GM18873 (cell line): ENCODE measurements around the gene NR1I3.

ENCODE experiments used
- ATAC-seq: cut with Tn5 transposase; IDR thresholded peaks from one replicate; pipeline ENCODE4 v1.9.1; 2021; ENCODE audit warnings: mild to moderate bottlenecking, moderate library complexity, moderate number of reproducible peaks; ENCODE audit not compliant: unreplicated experiment, low FRiP score

NR1I3 gene

DNA sequence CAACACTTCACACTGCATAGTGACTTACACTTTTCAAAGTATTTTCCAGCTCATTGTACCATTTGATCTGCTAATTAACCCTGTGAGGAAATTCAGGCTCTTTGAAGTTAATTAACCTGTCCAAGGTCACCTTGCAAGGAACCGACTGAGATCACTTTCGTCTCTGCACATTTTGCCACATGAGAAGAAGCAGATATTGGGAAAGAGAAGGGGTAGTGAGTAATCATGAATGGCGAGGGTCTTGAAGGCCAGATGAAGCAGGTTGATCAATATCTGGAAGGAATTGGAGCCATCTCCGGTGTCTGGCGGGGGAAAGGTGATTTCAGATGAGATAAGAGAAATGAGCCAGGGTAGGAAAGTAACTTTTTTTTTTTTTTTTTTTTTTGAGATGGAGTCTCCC, 18.0 kb downstream of the NR1I3 start:
- no peak for ATAC-seq

DNA sequence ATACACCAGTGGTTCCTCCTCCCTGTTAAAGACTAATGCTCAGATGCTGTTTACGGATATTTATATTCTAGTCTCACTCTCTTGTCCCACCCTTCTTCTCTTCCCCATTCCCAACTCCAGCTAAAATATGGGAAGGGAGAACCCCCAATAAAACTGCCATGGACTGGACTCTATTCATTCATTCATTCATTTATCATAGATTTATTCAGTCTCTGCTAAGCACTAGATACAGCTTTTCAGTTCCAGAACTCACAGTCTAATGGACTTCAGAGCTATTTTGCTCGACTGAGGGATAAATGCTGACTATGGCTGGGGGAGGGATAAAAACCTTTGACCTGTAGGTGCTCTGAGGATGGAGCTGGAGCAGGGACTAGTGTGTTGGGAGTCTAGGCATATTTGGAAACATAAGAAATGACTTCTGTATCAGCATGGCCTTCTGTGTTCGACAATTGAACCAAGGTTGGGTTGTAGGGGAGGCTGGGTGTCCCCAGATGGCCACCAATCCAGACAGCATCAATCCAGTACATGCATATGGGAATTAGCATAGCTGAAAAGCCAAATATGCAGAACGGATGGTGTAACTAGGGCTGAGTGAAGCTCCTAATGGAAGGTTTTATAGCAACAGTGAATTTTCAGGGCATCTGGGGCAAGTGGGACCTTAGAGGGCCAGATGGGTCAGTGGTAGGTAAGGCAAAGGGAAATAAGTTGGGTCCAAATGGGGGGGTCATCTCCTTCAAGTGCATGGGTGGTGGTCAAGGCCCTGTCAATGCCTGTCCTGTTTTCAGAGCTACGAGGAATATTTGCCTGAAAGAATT, 18.7 kb downstream of the NR1I3 start:
- ATAC-seq = no peak

DNA sequence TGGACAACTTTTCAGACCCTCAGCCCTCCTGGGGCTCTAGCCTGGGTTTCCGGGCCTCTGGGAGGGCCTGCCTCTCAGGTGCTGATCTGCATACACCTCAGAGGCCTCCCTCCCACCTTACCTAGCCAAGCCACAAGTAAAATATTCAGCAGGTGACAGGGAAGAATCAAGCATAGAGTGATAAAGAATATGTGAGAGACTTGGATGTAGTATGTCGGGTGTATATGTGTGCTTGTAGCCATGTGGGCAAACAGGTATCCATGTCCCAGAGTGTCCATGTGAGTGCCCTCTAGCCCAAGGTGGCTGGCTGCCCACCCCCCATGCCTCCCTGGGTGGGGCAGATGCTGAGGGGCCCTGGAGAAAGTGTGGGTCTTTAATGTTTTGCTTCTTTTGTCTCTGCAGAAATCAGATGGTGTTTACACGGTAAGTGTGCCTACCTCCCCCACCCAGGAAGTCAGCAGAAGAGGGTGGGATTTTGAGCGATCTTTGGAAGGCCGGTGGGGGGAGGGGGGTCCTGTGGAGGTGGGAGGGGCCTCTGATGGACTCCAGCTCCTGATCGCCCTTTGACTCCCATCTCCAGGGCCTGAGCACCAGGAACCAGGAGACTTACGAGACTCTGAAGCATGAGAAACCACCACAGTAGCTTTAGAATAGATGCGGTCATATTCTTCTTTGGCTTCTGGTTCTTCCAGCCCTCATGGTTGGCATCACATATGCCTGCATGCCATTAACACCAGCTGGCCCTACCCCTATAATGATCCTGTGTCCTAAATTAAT, 19.5 kb downstream of the NR1I3 start:
- no peak for ATAC-seq

DNA sequence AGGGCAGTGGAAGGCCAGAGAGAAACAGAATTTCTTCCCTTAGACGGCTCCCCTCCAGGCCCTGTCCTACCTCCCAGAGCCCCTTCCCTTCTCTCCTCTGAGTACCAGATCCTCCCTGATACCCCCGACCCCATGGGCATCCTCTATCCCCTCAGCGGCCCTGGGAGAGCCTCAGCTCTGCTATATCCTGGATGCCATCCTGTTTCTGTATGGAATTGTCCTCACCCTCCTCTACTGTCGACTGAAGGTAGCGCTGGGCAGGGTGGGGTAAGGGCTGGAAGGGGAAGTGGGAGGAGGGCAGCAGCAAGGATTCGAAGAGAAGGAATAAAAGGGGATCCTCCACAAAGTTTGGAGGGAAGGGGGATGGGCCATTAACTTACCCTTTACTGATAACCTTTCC, 20.2 kb downstream of the NR1I3 start:
- no peak for ATAC-seq

DNA sequence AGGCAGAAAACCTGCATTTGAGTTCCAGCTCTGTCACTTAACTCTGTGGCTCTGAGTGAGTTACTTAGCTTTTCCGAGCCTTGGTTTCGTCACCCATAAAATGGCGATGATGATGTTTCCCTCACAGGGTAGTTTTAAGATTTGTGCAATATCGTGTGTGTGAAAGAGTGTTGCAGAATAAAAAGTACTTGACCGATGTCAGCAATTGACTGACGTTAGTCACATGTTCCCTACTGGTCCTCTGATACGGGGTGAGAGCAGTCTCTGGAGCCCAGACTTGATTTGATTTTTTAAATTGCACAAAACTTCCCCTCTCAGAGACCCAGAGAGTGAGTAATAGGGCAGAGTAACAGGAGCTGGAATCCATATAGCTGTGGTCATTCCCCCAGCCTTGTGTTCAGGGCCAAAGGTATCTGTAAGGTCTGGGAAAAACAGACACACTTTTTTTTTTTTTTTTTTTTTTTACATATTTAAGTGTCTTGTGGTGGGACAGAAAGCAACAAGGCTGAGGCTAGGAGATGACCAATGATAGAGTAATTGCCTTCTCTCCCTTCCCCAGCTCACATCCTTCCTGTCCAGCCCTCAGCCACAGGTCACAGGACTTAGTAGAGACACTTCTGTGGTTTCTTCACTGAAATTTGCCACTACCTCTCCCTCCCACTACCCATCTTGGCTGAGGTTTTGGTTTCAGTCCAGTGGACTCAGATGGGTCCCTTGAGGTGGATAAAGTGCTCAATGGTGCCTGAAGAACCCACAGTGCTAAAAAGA, 20.9 kb downstream of the NR1I3 start:
- peak; percentile 69 for ATAC-seq

DNA sequence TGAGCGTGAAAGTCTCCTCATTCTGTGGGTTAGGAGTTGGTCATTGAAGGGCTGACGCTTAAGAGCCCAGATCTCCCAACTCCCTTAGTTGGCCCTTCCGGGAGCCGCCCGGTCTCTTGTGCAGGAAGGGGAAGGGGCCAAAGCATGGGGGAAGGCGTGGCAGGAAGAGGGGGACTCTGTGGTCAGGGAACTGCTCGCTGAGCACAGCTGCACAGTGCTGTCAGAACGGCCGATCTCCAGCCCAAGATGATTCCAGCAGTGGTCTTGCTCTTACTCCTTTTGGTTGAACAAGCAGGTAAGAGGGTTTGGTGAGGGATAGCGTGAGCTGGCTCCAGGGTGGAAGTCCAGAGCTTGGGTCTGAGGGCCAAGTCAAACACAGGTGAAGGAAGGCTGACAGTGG, 22.9 kb downstream of the NR1I3 start, which contains the start of gene FCER1G:
TSS of gene FCER1G (plus strand) at position 220 of the 400 bp plus-strand sequence. CDS start at position 247, 27 bp downstream.
- no peak for ATAC-seq

DNA sequence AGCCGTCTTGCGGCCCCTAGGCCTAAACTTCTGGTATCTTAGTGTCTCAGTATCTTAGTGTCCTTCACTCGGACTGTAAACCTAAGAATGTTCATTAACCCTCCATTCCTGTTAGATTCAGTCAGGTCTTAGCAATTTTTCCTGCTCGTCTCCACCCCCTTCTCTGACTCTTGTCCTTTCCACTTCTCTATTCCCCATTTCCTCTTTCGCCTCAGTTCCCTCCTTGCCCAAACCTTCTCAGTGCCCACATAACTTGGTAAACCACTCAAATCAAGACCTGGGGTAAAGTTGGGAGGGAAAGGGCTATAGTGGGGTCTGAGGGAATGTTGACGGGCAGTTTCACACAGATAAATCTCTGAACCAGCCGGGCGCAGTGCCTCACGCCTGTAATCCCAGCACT, 23.6 kb downstream of the NR1I3 start:
- ATAC-seq = no peak

DNA sequence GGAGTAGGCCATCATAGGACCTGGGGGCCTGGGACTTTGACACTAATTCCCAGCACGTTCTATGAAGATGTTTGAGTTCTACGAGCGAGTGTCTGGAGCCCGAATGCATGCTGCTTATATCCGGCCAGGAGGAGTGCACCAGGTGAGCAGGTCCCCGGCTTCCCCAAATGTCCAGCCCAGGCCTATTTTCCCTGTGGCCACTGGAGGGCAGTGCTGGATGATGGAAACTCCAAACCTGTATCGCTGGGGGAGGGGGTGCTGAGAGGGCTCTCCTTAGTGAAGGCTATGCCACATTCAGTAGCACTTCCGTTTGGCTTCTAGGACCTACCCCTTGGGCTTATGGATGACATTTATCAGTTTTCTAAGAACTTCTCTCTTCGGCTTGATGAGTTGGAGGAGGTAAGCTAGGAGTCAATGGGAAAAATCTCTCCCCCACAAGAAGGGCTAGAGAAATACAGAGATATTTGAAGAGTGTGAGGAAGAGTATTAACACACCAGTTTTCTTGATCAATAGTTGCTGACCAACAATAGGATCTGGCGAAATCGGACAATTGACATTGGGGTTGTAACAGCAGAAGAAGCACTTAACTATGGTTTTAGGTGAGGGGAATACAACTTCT, 28.1 kb downstream of the NR1I3 start:
- no peak for ATAC-seq

DNA sequence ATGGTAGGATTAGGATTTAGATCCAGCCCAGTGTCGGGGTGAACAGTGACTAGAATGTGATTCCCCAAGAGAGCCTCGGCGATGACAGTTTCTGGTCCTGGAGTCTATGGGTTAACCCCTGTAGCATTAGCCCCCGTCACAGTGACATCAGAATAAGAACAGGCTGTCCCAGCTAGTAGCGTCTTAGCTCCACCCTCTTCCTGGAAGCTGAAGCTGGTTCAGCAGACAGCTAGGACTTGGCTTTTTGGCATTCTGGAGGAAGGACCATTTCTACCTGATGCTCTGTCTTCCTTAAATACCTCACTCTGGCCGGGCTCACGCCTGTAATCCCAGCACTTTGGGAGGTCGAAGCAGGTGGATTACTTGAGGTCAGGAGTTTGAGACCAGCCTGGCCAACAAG, 30.8 kb downstream of the NR1I3 start:
- ATAC-seq = no peak

DNA sequence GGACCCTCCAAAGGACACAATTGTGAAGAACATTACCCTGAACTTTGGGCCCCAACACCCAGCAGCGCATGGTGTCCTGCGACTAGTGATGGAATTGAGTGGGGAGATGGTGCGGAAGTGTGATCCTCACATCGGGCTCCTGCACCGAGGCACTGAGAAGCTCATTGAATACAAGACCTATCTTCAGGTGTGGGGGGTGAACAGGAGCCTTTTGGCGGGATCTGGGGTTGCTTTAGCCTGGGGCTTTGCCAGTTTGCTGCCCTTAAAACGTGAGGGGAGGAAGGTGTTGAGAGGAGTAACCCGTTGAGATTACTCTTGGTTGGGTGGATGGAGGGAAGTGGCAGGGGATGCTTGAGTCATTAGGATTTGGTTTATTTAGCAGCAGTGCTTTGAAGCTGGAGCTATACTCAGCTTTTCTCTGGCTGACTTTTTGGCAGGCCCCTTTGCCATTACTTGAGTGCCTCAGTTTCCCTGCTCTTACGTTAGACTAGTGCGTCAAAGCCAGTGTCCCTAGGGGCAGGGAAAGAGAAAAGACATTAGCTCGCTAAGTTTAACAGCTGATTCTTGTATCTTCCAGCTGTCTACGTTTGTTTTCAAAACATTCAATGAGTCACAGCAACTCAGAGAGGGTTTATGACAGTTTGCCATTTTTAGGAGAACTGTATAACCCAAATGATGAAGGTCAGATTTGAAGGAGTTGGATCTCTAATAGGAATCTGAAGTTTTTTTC, 31.4 kb downstream of the NR1I3 start:
- ATAC-seq = no peak

DNA sequence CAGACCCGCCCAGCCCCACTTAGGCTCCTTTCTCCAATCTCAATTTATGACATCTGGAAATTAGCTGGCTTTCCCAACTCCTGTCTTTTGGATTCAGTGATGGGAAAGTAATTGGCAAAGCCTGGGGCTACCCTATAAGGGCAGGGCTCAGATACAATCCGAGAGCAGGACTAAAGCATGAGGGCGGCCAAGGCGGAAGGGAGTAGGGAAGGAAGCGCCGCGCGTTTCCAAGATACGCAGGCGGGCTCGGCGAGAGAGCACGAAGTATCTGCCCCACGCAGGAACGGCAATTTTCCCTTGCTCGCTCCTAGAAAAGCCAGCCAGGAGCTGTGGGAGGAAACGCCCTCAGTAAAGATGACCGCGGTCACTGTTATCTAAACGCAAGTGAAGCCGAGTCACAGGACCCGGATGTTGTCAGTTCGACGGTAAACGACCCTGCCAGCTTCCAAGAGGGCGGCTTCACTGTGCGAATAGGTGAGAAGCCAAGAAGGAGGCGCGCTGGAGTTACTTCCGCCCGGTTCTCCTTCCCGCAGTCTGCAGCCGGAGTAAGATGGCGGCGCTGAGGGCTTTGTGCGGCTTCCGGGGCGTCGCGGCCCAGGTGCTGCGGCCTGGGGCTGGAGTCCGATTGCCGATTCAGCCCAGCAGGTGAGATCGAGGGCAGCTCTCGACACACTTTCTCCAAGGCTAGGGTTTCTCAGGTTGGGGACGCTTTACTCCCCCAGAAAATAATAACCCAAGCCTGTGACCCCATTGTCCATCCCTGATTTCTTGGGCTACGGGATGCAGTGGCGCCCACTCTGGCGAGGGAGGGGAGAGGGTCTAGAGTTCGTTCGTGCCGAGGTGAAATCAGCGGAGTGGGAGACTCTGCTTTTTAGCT, 35.9 kb downstream of the NR1I3 start, which contains the start of gene NDUFS2:
TSS of gene NDUFS2 (plus strand) at position 532 of the 877 bp plus-strand sequence. CDS start at position 551, 19 bp downstream.
- peak; percentile 87 for ATAC-seq

DNA sequence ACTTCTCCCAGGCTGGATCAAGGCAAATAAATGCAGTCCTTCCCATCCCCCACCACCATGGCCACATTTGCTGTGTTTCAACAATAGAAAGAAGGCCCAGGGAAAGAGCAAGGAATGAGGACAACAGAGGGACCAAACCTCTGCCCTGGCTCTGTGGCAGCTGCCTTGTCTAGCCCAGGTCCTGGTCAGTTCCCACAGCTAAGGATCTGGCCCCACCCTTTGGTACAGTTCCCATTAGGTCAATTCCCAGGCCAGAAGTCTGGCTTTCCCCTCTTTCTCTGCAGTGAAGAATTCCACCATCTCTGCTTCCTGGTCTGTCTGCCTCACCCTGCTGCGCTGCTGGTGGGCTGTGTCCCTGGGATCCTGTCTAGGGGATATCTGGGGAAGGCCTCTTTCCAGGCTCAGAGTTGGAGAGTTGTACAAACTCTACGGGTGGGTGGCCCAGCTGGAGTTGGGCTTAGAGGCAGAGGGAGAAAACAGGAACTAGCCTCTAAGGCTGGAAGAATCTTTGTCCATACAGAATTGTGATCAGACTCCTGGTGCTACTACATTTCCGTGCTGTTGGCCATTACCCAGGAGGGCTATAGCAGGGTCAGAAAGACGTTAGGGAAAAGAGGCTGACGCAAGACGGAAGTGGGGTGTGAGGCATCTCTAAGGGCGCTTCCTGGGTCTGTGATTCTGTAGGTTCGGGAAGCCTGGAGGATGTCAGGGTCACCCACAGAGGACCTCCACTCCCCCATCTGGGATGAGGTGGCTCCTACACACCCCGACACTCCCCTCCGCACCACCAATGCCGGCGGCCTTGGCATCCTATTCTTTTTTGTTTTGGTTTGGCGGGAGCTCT, 36.8 kb downstream of the NR1I3 start:
- ATAC-seq = no peak

DNA sequence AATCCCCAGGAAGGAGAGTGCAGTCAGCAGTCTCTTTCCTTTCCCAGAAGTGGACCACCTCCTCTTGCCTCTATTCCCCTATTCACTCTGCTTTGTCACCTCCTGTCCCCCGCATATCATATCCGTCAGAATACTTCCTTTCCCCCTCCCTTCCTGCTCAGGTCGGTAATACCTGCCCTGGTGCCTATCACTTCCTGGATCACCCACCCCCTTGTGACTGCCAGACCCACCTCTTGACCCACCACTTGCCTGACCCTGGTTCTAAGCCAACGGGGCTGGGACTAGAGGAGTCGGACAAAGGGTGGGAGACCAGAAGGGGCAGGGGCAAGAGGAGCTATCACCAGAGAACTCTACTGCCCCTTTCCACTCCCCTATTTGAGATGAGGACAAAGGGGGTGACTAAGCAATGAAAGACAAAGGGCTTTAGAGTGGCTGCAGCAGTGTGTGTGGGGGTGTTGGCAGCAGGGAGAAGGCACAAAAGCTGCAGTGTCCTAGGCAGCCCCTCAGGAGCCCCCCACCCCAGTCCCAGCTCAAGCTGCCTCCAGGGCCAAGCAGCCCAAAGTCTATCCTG, 37.5 kb downstream of the NR1I3 start:
- no peak for ATAC-seq

DNA sequence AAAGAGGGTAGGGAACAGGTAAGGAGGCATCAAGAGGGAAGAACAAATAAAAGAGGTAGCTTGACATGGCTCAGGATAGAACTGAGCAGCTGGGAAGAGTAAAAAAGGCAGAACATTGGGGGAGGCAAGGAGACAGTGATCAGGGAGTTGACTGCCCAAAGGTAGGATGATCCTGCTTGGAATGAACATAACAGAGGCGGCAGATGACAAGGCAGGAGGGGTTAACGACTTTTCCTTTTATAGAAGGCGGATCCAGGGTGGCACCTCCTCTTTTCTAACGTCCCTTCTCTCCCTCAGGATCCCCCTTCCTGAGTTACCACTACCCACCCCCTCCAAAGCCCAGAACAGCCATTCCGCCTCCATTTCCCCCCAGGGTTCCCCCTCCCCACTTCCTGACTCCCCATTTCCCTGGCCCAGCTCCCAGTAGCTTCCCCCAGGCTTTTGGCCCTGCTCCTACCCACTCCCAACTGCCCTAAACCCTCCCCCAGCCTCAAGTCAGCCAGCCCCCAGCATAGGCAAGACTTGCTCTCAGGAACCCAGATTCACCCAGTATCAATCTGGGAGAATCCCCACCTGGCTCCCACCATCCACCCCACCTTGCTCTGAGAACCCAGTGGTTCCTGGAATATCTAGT, 38.4 kb downstream of the NR1I3 start:
- ATAC-seq = no peak

DNA sequence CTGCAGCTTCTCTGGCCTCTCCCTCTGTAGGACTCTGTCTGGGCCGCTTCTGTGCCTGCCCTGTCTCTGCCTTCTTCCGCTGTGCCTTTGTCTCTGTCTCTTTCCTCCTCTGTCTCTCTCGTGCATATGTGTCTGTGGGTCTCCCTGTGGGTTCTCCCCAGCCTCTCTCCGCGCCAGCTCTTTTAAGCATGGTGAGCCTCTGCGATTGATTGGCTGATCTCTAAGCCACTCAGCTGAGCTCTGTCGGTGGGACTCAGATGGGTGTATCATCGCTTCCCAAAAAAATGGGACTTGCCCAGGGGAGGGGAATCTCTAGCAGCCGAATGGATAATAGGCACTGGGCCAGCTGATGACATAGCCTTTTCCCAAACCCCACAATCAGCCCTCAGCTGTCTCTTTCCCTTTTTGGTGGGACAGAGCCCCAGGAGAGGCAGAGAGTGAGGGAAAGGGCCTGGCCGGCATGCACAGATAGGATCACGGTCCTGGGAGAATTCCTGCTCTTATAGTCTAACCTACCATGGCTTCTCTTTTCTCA, 39.0 kb downstream of the NR1I3 start, which contains the start of gene ADAMTS4:
TSS of gene ADAMTS4 (minus strand) at position 158 of the 535 bp plus-strand sequence. CDS start 427 bp downstream, outside the sequence.
- ATAC-seq = no peak

DNA sequence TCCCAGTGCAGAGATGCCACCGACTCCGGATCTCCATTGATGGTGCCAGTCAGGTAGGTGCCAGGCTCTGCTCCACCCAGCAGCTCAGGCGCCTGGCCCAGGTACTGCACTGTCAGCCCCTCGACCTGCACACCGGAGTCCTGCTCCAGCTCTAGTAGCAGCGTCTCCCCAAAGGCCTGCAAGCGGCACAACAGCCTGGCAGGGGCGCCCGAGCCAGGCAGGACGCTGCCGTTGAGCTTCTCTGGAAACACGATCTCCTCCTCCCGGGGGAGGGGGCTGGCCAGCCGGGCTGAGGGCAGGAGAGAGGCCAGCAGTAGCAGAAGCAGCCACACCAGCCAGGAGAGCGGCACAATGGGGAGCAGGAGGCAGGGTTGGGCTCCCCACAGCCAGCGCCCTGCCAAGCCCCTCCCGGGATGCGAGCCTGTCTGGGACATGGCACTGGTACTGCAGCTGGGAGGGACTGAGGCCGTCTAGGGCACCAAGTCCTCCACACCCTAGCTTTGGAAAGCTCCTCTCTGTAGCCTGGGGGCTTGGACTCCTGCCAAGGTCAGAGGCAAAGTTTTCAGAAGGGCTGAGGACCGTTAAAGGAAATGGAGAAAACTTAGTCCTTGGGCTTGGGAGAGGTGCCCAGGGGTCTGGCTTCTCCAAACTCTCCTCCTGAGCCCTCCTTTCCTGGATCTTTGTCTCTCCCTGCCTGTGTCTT, 39.7 kb downstream of the NR1I3 start:
- no peak for ATAC-seq
